Endodermal cell (in vitro differentiated cells): Measurements from ENCODE around the gene CAPN13. TPM values are rescaled to one million over a fixed set of nuclear protein-coding genes. Genes with fewer than 3 reads are reported as not detected.
A peak's percentile ranks its signal among the peaks of the same experiment; 100 is the strongest.

ENCODE experiments used
- DNase-seq: peaks from one replicate; pipeline ENCODE4 v3.0.0-alpha.2; 2017
- H3K27ac ChIP-seq: 2 replicates; pipeline ENCODE4 v1.5.1; 2013; ENCODE audit warnings: mild to moderate bottlenecking, low read depth, low read length, moderate library complexity
- H3K27me3 ChIP-seq: 2 replicates; pipeline ENCODE4 v1.6.1; 2013; ENCODE audit warnings: mild to moderate bottlenecking, low read length, moderate library complexity; ENCODE audit not compliant: insufficient read depth, control insufficient read depth, poor library complexity, severe bottlenecking
- H3K36me3 ChIP-seq: 2 replicates; pipeline ENCODE4 v1.7.0; 2013; ENCODE audit warnings: mild to moderate bottlenecking, low read length, moderate library complexity; ENCODE audit not compliant: control insufficient read depth, insufficient read depth
- H3K4me1 ChIP-seq: one replicate; pipeline ENCODE4 v1.7.0; 2013; ENCODE audit warnings: low read length; ENCODE audit not compliant: control insufficient read depth, insufficient read depth
- H3K4me3 ChIP-seq: 2 replicates; pipeline ENCODE4 v1.5.1; 2013; ENCODE audit warnings: mild to moderate bottlenecking, low read length, moderate library complexity
- H3K9ac ChIP-seq: 2 replicates; pipeline ENCODE4 v1.6.1; 2013; ENCODE audit warnings: mild to moderate bottlenecking, low read length, moderate library complexity; ENCODE audit not compliant: poor library complexity, severe bottlenecking; ENCODE audit errors: extremely low read depth
- H3K9me3 ChIP-seq: 2 replicates; pipeline ENCODE4 v1.6.1; 2013; ENCODE audit warnings: mild to moderate bottlenecking, low read length, moderate library complexity; ENCODE audit not compliant: control insufficient read depth
- H3K27ac Mint-ChIP-seq: 2 replicates; pipeline ENCODE4 v1.8.0; 2020; ENCODE audit warnings: mixed read lengths
- H3K27me3 Mint-ChIP-seq: 2 replicates; pipeline ENCODE4 v1.8.0; 2021; ENCODE audit warnings: mild to moderate bottlenecking, mixed read lengths; ENCODE audit not compliant: insufficient read depth
- H3K36me3 Mint-ChIP-seq: 2 replicates; pipeline ENCODE4 v1.8.0; 2020; ENCODE audit warnings: low read depth, mixed read lengths
- H3K4me1 Mint-ChIP-seq: 2 replicates; pipeline ENCODE4 v1.8.0; 2020; ENCODE audit warnings: mixed read lengths
- H3K4me3 Mint-ChIP-seq: 2 replicates; pipeline ENCODE4 v1.8.0; 2020; ENCODE audit warnings: mild to moderate bottlenecking, moderate library complexity, mixed read lengths
- H3K9me3 Mint-ChIP-seq: 2 replicates; pipeline ENCODE4 v1.8.0; 2020; ENCODE audit warnings: mild to moderate bottlenecking, mixed read lengths
- WGBS, 2 experiments: methylation state at CpG; one replicate each; pipeline versions ENCODE4 v1.1.5 to v1.1.7; 2013; ENCODE audit warnings: missing lambda C conversion rate in 2 of 2, mixed read lengths in 1 of 2; ENCODE audit not compliant: insufficient coverage in 1 of 2, insufficient read length in 1 of 2; 5-methylcytosine and 5-hydroxymethylcytosine counted together
- total RNA-seq, 2 donors: library from RNA; stranded (reverse); fragmentation: NEBNext Ultra II Directional in 1 of 2; extraction: Animal tissue kit (Norgen Biotek cat#: 25700) in 1 of 2; gene quantifications; 2 replicates in 1 of 2; 3 replicates in 1 of 2; pipeline ENCODE4 v1.2.1, GENCODE V29; 2021
- TF ChIP-seq, protein P1 (sequence below): fragments of 200-600 bp; sonication (generic); conservative IDR thresholded peaks from 2 replicates; pipeline ENCODE4 v1.5.0; 2021; ENCODE audit warnings: antibody characterized with exemption, mild to moderate bottlenecking

The CAPN13 gene
- total RNA-seq, 2 donors from 2014 or later, result 29.5 to 38.6 TPM

DNA sequence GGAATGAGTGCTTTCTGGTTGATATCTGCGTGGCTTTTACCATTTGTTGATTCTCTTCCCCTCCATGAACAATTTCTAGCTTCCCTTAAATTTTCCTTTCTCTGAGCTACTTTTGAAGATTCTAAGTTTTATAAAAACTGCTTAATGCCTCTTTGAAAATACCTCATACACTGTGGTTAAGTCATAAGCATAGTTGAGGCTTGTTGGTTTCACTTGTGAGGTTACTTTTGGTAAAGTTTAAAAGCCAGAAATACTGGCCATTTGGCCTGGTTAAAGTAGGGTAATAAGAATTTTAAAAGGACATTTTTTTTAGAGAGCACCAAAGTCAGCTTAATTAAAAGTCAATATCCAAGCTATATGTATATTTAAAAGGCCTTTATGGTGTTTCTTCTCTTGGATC is 21.3 kb upstream of the CAPN13 start:
- WGBS, 2 experiments, result 68% methylated on average over 1 of the region's 1 CpG; no CpG with 5 or more reads in 1 of the 2 experiments
- peak overlapping the region; percentile 23 for H3K4me3 ChIP-seq
- no peaks in the 10 kb centered on the region for H3K36me3 ChIP-seq
- H3K27ac Mint-ChIP-seq, result no peak overlapping the region
- H3K4me1 ChIP-seq, result no peaks in the 10 kb centered on the region
- no peak overlapping the region for H3K27ac ChIP-seq
- H3K36me3 Mint-ChIP-seq, result no peaks in the 10 kb centered on the region
- no peaks in the 10 kb centered on the region for H3K4me1 Mint-ChIP-seq
- peaks cover 36% of the 10 kb centered on the region for H3K9me3 ChIP-seq
- no peak overlapping the region for H3K9ac ChIP-seq
- H3K27me3 Mint-ChIP-seq, result peaks cover 4% of the 10 kb centered on the region
- no peak for DNase-seq
- no peak overlapping the region for H3K4me3 Mint-ChIP-seq
- no peaks in the 10 kb centered on the region for H3K27me3 ChIP-seq
- peaks cover 48% of the 10 kb centered on the region for H3K9me3 Mint-ChIP-seq
- TF ChIP-seq, protein P1, sequence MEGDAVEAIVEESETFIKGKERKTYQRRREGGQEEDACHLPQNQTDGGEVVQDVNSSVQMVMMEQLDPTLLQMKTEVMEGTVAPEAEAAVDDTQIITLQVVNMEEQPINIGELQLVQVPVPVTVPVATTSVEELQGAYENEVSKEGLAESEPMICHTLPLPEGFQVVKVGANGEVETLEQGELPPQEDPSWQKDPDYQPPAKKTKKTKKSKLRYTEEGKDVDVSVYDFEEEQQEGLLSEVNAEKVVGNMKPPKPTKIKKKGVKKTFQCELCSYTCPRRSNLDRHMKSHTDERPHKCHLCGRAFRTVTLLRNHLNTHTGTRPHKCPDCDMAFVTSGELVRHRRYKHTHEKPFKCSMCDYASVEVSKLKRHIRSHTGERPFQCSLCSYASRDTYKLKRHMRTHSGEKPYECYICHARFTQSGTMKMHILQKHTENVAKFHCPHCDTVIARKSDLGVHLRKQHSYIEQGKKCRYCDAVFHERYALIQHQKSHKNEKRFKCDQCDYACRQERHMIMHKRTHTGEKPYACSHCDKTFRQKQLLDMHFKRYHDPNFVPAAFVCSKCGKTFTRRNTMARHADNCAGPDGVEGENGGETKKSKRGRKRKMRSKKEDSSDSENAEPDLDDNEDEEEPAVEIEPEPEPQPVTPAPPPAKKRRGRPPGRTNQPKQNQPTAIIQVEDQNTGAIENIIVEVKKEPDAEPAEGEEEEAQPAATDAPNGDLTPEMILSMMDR, result no peak

DNA sequence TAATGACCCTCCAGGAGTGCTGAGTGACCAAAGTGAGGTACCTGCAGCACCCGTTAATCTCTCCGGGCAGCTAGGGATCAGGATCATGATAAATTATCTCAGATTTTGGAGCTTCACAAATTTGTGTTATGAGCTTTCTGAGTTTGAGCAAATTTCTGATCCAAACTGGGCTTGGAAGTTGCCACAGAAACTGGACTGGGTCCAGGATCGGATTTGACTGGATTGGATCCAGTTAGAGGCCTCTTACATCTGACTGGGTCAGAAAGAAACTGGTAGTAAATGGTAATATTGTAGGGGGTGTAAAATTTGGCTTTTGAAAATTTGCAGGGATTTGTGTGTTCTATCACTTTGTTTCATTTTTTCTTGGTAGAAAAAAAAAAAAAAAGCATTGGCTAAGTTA is 19.7 kb upstream of the CAPN13 start:
- 92 to 97% methylated on average over 3 of the region's 3 CpGs for WGBS, 2 experiments
- TF ChIP-seq, protein P1, result no peak
- no peak overlapping the region for H3K4me3 ChIP-seq
- no peaks in the 10 kb centered on the region for H3K27me3 ChIP-seq
- H3K4me1 ChIP-seq, result no peaks in the 10 kb centered on the region
- peaks cover 48% of the 10 kb centered on the region for H3K9me3 Mint-ChIP-seq
- H3K4me1 Mint-ChIP-seq, result no peaks in the 10 kb centered on the region
- H3K27ac ChIP-seq, result no peak overlapping the region
- H3K4me3 Mint-ChIP-seq, result no peak overlapping the region
- no peak for DNase-seq
- H3K36me3 ChIP-seq, result no peaks in the 10 kb centered on the region
- H3K9me3 ChIP-seq, result peaks cover 36% of the 10 kb centered on the region
- peaks cover 4% of the 10 kb centered on the region for H3K27me3 Mint-ChIP-seq
- no peak overlapping the region for H3K9ac ChIP-seq
- H3K36me3 Mint-ChIP-seq, result no peaks in the 10 kb centered on the region
- H3K27ac Mint-ChIP-seq, result no peak overlapping the region

DNA sequence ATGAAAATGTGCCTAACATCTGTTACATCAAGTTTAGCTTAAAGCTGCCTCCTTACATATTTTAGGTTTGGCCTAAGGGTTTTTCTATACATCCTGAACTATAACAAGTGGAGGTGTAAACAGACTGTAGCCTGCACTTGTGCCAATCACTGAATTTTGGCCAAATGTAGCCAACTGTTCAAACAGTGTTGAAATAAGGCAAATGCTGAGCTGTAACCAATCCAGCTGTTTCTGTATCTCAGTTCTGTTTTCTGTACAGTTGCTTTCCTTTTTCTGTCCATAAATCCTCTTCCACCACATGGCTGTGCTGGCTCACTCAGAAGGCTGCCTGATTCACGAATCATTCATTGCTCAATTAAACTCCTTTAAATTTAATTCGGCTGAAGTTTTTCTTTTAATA is 19.2 kb upstream of the CAPN13 start:
- H3K9ac ChIP-seq, result no peak overlapping the region
- no peak overlapping the region for H3K27ac ChIP-seq
- H3K27me3 Mint-ChIP-seq, result peaks cover 4% of the 10 kb centered on the region
- H3K36me3 Mint-ChIP-seq, result no peaks in the 10 kb centered on the region
- H3K9me3 Mint-ChIP-seq, result peaks cover 48% of the 10 kb centered on the region
- DNase-seq, result no peak
- no peaks in the 10 kb centered on the region for H3K4me1 Mint-ChIP-seq
- no peaks in the 10 kb centered on the region for H3K36me3 ChIP-seq
- TF ChIP-seq, protein P1, result no peak
- peaks cover 36% of the 10 kb centered on the region for H3K9me3 ChIP-seq
- no peak overlapping the region for H3K4me3 ChIP-seq
- H3K27me3 ChIP-seq, result no peaks in the 10 kb centered on the region
- WGBS, 2 experiments, result 76 to 94% methylated on average over 2 of the region's 2 CpGs
- no peaks in the 10 kb centered on the region for H3K4me1 ChIP-seq
- H3K4me3 Mint-ChIP-seq, result no peak overlapping the region
- H3K27ac Mint-ChIP-seq, result no peak overlapping the region
